Stimulated activated naive CD4-positive, alpha-beta T cell (primary cell): Measurements from ENCODE around the gene NUPR1.
"Not testable (repeated sequence)": the region's sequence is repeated elsewhere in the genome, so short reads cannot be mapped to it uniquely, and the experiment has no call there.

Experiments used
- DNase-seq, 6 experiments: peaks; one replicate each; lab custom pipeline; 2025; lab: John Stamatoyannopoulos, UW

Gene NUPR1

GRCh38 chr16:28527100-28527785 is 11.5 kb downstream of the NUPR1 start:
- not testable (repeated sequence) for DNase-seq

GRCh38 chr16:28526201-28527099 is 12.3 kb downstream of the NUPR1 start:
- no peak for DNase-seq

DNA sequence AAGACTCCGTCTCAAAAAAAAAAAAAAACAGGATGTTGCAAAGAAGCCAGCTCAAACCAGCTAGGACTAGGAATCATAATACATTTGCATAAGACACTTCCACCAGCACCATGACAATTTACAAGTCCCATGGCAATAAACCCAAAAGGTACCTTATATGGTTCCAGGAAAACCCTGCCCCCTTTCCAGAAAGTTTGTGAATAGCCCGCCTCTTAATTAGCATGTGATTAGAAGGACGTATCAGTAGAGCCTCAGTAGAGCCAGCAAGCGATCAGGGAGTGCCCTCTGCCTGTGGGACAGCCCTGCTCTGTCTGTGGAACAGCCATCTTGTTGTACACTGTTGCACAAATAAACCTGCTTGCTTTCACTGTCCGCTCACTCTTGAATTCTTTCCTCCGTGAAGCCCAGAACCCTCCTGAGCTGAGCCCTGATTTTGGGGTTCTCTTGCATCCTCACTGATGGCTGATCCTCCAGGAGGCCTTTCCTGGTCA is 14.0 kb downstream of the NUPR1 start:
- peak in 3 of 6 experiments; percentile 2 to 32 (median 19) for DNase-seq

- DNase-seq = no peak
Measured at GRCh38 chr16:28522792-28523191, 16.0 kb downstream of the NUPR1 start.

DNA sequence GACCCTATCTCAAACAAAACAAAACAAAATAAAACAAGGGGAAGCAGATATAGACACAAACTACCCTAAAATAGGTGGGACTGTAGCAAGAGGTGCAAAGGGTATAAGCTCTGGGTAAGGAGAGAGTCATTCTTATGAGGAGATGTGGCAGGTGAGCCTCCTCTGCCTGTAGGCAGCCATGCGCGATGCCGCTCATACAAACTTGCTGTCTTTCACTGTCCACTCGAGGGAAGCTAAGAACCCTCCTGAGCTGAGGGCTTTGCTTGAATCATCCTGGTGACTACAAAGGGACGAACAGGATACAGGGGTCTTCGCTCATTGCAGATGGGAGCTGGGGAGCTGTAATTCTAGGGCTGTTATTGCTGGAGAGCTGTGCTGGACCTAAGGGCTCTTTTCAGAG is 17.3 kb downstream of the NUPR1 start:
- DNase-seq = no peak

GRCh38 chr16:28520672-28521071 is 18.1 kb downstream of the NUPR1 start:
- DNase-seq = no peak

- DNase-seq = no peak
Measured at GRCh38 chr16:28514246-28514645, 24.5 kb downstream of the NUPR1 start.

DNA sequence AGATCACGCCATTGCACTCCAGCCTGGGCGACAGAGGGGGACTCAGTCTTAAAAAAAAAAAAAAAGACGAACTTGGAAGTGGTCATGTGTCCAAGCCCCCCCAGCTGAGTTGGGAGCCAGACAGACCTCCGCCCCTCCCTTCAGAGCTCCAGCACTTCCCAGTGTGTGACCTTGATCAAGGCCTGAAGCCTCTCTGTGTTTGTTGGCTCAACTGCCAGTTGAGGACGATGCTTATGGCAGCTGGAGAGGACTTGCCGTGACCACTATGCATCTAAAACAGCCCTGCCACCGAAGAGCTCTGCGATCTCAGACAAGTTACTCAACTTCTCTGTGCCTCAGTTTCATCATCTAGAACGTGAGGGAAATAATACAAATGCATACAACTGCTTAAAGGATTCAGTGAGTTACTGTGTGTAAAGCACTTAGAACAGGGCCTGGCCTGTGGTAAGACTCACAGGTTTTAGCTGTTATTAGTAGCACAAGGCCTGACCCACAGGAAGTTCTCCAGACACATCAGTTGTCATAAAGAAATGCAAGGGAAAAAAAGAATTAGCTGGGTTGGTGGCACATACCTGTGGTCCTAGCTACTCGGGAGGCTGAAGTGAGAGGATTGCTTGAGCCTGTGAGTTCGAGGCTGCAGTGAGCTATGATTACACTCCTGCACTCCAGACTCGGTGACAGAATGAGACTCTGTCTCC is 25.1 kb downstream of the NUPR1 start:
- DNase-seq = no peak

DNA sequence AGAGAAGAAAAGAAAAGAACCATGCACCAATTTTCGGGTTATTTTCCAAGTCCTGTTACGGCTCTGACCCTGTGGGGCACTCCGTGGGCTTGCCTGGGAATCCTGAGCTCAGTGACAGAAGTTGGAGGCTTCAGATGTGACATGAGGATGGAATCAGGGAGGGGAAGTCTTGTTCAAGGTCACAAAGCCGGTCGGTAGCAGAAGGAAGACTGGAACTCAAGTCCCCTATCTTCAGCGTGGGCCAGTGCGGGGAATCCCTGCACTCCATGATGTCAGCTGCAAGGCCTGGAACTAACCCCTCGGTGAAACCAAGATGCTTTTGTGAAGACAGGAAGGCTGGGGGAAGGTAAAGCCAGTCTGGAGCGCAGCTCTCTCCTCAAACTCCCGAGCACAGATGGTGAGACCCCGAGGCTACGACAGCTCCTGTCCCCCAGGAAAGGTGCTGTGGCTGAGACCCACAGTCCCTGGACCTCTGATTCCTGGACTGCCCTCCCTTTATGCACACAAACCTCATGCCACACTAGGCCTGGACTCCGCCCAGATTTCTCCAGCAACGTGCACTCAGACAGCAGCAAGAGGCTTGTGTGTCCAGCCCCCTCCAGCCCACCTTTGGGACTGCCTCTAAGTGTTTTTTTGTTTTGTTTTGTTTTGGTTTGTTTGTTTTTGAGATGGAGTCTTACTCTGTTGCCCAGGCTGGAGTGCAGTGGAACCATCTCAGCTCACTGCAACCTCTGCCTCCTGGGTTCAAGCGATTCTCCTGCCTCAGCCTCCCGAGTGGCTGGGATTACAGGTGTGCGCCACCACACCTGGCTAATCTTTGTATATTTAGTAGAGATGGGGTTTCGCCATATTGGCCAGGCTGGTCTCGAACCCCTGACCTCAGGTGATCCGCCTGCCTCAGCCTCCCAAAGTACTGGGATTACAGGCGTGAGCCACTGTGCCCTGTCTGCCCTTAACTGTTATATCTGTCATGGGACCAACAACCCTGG is 26.7 kb downstream of the NUPR1 start:
- DNase-seq = no peak

- DNase-seq = no peak
Measured at GRCh38 chr16:28511031-28511430, 27.7 kb downstream of the NUPR1 start.

DNA sequence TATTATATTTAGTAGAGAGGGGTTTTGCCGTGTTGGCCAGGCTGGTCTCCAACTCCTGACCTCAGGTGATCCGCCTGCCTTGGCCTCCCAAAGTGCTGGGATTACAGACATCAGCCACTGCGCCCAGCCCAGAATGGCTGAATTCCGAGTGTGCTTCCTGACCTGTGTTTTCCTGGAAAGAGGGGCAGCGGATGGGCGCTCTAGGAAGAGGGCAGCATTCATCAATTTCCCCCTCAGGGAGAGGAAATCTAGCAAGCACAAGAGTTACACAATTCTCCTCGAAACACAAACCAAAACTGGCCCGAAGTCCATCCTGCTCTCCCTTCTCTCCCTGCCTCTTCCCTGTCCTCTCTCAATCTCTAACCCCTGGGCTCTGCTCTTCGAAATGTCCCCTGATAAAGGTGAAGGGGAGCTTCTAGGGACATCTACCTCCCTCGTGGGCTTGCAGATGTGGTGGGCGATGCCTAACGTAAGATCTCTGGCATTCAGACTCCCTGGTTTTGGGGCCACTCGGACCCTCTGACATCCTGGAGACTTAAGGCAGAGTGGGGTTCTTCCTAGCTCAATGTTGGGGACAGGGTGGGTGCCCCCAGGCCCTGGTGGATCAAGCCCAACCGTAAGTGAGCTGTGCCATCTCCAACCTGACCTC is 33.2 kb downstream of the NUPR1 start:
- DNase-seq = no peak

- DNase-seq = no peak
Measured at GRCh38 chr16:28504707-28505404, 33.9 kb downstream of the NUPR1 start.

DNA sequence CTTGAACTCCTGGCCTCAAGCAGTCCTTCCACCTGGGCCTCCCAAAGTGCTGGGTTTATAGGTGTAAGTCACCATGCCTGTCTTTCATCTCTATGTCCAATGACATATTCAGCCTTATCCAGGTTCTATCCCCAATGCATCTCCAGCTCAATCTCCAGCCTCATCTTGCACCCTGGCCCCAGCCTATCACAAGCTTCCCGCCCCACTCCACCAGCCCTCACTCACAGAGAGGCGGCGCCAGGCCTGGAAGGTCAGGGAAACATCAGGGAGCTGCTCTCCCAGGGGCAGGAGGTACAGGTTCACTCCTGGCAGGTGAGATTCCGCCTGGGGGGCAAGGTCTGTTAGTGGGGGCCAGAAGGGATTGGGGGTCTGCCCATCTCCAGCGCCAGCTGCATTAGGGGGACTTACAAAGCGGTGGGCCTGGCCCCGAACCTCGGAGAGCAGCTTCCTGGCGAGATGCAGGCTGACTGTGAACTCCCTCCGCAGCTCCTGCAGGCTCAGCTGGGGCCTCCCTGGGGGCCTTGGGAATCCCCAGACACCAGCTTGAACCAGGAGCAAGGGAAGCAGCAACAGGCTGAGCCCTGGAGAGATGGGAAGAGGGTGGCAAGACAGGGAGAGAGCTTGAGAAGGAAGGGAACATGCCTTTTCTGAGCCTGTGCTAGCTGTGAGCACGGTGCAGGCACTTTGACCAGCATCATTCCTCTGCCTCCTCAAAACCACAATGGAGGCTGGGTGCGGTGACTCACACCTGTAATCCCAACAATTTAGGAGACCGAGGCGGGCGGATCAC is 35.1 kb downstream of the NUPR1 start:
- no peak for DNase-seq

DNA sequence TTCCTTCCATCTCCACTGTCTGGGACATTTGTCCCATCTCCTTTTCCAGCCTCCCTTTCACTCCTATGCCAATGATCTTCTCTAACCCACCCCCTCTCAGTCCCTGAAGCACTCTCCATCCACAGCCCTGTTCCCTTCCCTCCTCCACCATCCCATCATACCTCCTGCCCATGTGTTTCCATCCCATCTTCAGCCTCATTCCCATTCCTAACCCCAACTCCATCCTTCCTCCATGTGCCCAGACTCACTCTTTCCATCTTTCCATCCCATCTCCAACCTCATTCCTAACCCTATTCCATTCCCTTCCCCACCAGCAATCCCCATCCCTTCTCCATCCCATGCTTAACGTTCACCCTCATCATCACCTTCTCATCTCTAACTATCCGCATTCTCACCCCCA is 36.5 kb downstream of the NUPR1 start:
- no peak for DNase-seq

DNA sequence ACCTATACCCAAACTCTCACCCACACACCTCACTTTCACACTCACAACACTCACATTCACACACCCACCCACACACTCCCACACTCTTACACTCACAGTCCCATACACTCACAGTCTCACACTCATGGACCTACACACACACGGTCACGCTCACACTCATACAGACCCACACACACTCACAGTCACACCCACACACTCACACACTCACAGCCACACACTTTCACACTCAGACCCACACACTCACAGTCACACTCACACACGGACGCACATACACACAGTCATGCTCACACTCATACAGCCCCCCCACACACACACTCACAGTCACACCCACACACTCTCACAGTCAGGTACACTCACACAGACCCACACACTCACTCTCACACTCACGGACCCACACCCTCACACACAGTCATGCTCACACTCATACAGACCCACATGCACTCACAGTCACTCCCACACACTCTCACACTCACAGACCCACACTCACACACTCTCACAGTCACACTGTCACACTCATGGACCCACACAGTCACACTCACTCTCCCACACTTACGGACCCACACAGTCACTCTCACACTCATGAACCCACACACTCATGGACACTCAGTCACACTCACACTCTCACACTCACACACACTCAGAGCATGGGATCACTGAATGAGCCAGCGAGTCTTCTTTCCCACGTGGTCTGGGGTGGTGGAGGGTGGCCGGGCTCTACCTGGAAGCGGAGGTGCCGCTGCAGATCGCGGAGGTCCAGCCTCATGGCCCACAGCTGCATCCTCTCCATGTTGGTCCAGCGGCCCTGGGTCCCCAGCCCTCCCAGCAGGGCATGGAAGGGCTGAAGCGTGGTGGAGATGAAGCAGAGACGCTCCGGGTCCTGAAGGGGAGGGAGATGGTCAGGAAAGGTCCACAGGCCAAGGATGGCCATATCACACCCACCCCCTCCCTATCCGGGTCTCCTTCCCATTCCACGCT is 37.2 kb downstream of the NUPR1 start:
- DNase-seq = no peak

GRCh38 chr16:28500476-28501180 is 38.1 kb downstream of the NUPR1 start:
- not testable (repeated sequence) for DNase-seq

DNA sequence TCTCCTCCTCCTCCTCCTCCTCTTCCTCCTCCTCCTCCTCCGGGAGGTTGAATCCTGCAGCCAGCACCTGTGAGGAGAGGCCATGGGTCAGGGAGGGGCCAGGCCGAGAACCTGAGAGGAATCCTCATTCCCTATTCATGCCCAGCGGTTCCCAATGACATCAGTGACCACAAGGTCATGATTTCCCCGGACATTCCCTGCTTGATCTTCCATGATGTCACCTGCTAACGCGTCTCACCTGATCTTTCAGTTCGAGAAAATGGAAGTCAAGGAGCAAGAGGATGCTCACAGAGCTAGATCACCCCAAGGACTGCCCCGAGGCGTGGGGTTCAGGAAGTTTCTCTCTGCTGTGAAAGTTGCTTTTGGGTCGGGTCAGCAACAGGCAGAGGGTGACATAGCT is 38.9 kb downstream of the NUPR1 start:
- DNase-seq = no peak
